ENCODE measurements around the gene SLC25A51.
"Not testable (repeated sequence)": the region's sequence is repeated elsewhere in the genome, so short reads cannot be mapped to it uniquely, and the experiment has no call there.

DNA sequence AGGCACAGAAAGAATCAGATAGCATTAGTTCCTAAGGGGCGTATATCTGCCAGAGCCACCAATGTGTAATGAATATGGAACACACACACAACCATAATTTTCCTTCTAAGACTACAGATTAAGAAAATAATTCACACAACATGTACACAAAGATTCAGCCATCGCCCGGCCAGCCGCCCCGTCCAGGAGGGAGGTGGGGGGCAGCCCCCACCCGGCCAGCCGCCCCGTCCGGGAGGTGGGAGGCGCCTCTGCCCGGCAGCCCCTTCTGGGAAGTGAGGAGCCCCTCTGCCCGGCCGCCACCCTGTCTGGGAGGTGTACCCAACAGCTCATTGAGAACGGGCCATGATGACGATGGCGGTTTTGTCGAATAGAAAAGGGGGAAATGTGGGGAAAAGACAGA lies 12.9 kb downstream of the SLC25A51 start:
- not testable (repeated sequence) for TF ChIP-seq EZH2 (IDR thresholded peaks at IDR 0.05); FOXP2 (optimal IDR thresholded peaks at IDR 0.05; ENCODE audit: control extremely low read depth, extremely low read length, insufficient read depth)

Measured in SK-N-MC (cell line).